A172 (cell line): Measurements from ENCODE around the gene TREH. TPM values are rescaled to one million over a fixed set of nuclear protein-coding genes. Genes with fewer than 3 reads are reported as not detected.
"Not testable (repeated sequence)": the region's sequence is repeated elsewhere in the genome, so short reads cannot be mapped to it uniquely, and the experiment has no call there.

Experiments
- DNase-seq: peaks from one replicate; pipeline ENCODE4 v3.0.0-alpha.2; 2015; ENCODE audit warnings: low spot score
- total RNA-seq: library from RNA; depleted of rRNA; stranded (reverse); fragments of >200 nt; shearing (Covaris generic); gene quantifications from 2 replicates; pipeline ENCODE4 v1.2.3, GENCODE V29; 2014; rRNA removed

Gene TREH
- total RNA-seq, 1 experiment from 2014 or later, result not detected

GRCh38 chr11:118612378-118612777 is 67.1 kb downstream of the TREH start:
- peak; percentile 32 for DNase-seq

- DNase-seq, result not testable (repeated sequence)
These were observed 68.0 kb downstream of the TREH start for GRCh38 chr11:118611433-118611795.

- DNase-seq, result no peak
These were observed 68.5 kb downstream of the TREH start for GRCh38 chr11:118610773-118611432.

- no peak for DNase-seq
These were observed 69.2 kb downstream of the TREH start for GRCh38 chr11:118610225-118610772.

GRCh38 chr11:118609380-118610224 is 69.8 kb downstream of the TREH start:
- no peak for DNase-seq

GRCh38 chr11:118608360-118609227 is 70.9 kb downstream of the TREH start:
- DNase-seq, result peak; percentile 49

- DNase-seq, result peak; percentile 55
These were observed 71.8 kb downstream of the TREH start, which contains the start of gene PHLDB1 for GRCh38 chr11:118607401-118608359. TSS of gene PHLDB1 (plus strand) at chr11:118607615. CDS start at chr11:118613837, 6,222 bp downstream.

Other genes with a start within 250 kb of the TREH start
- gene KMT2A, start 243.2 kb downstream of the TREH start, total RNA-seq, result 15.2 and 19.1 TPM in 2 replicates
- gene TTC36, start 152.2 kb downstream of the TREH start, total RNA-seq, result not detected in 2 replicates
- gene TMEM25, start 148.5 kb downstream of the TREH start, total RNA-seq, result 0.24 and 1.3 TPM in 2 replicates
- 34.6 and 40.5 TPM in 2 replicates for gene IFT46, start 113.7 kb downstream of the TREH start, total RNA-seq
- gene ARCN1, start 107.2 kb downstream of the TREH start, total RNA-seq, result 92.7 and 102 TPM in 2 replicates
- gene PHLDB1, start 72.0 kb downstream of the TREH start, total RNA-seq, result 87.1 and 101 TPM in 2 replicates
- 40.1 and 46.7 TPM in 2 replicates for gene DDX6, start 111.5 kb upstream of the TREH start, total RNA-seq
- gene CXCR5, start 204.2 kb upstream of the TREH start, total RNA-seq, result 0.02 TPM in 1 of 2 replicates, not detected in the other
- gene BCL9L, start 246.3 kb upstream of the TREH start, total RNA-seq, result 7.2 and 17.2 TPM in 2 replicates